Measurements from ENCODE around the gene CRYZL1.

DNA sequence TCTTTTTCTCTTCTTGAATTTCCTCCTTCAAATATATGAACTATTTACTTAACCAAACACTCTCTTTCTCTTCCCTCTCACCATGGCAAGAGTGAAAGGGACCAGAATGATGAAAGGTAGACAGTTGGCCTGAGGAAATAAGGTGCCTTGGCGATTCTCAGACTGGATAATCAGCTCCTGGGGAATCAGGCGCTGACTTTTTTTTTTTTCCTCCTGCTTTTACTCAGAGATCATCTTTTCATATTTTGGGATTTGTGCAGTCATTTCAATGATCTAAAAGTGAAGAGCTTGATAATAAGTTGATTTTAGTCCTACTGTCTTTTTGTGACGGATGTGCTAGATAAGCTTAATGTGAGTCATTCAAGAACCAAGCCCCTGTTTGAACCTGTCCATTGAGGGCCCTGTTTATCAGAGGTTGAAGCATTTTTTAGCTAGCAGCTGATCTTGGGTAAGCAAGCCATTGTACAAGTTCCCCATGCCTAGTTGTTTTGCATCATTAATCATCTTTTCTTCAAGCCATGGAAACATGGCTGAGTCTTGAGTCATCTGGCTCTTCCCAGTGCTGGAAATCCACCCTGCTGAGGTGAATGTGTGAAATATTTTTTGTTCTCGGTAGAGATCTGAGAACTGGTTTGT lies 41.6 kb upstream of the CRYZL1 start:
- TF ChIP-seq, protein P1, sequence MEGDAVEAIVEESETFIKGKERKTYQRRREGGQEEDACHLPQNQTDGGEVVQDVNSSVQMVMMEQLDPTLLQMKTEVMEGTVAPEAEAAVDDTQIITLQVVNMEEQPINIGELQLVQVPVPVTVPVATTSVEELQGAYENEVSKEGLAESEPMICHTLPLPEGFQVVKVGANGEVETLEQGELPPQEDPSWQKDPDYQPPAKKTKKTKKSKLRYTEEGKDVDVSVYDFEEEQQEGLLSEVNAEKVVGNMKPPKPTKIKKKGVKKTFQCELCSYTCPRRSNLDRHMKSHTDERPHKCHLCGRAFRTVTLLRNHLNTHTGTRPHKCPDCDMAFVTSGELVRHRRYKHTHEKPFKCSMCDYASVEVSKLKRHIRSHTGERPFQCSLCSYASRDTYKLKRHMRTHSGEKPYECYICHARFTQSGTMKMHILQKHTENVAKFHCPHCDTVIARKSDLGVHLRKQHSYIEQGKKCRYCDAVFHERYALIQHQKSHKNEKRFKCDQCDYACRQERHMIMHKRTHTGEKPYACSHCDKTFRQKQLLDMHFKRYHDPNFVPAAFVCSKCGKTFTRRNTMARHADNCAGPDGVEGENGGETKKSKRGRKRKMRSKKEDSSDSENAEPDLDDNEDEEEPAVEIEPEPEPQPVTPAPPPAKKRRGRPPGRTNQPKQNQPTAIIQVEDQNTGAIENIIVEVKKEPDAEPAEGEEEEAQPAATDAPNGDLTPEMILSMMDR (IDR thresholded peaks at IDR 0.05; ENCODE audit: low read depth, low read length), result no peak
- TF ChIP-seq EZH2phosphoT487 (IDR thresholded peaks at IDR 0.05; ENCODE audit: low read depth), result no peak

Data from OCI-LY3 (cell line).